CD8-positive, alpha-beta memory T cell (primary cell): Measurements from ENCODE around the gene RSAD2. TPM values are rescaled to one million over a fixed set of nuclear protein-coding genes. Genes with fewer than 3 reads are reported as not detected.

ENCODE experiments used
- CTCF ChIA-PET: fragments of 350-600 bp; sonication (Branson Sonifier 250); formaldehyde crosslinking; loops from one replicate; lab custom pipeline; 2021; ENCODE audit warnings: antibody characterized with exemption; lab: Charles Lee
- POLR2A ChIA-PET: fragments of 350-600 bp; sonication (Branson Sonifier 250); formaldehyde crosslinking; loops from one replicate; lab custom pipeline; 2021; ENCODE audit warnings: antibody characterized with exemption; lab: Charles Lee
- DNase-seq, 5 donors: peaks; one replicate each; pipeline versions ENCODE4 v3.0.0 to v3.0.0-alpha.2; 2020 to 2022; ENCODE audit warnings: mixed read lengths in 1 of 5
- H3K27ac ChIP-seq: one replicate; pipeline ENCODE4 v1.7.0; 2013; ENCODE audit warnings: low read depth, mild to moderate bottlenecking, low read length, moderate library complexity
- H3K27me3 ChIP-seq: 2 replicates; pipeline ENCODE4 v1.7.0; 2013; ENCODE audit warnings: low read length, mild to moderate bottlenecking; ENCODE audit not compliant: insufficient read depth, poor library complexity, severe bottlenecking
- H3K36me3 ChIP-seq: 2 replicates; pipeline ENCODE4 v1.7.0; 2013; ENCODE audit warnings: mild to moderate bottlenecking, low read length, moderate library complexity; ENCODE audit not compliant: insufficient read depth
- H3K4me1 ChIP-seq: 2 replicates; pipeline ENCODE4 v1.7.0; 2013; ENCODE audit warnings: mild to moderate bottlenecking, low read length, moderate library complexity; ENCODE audit not compliant: insufficient read depth
- H3K4me3 ChIP-seq: 2 replicates; pipeline ENCODE4 v1.7.0; 2013; ENCODE audit warnings: mild to moderate bottlenecking, low read length
- H3K9me3 ChIP-seq: 2 replicates; pipeline ENCODE4 v1.7.0; 2013; ENCODE audit warnings: mild to moderate bottlenecking, low read length
- H3K27ac Mint-ChIP-seq, 8 donors: one replicate each; pipeline ENCODE4 v1.8.0; 2020 to 2021; ENCODE audit warnings: mixed read lengths in 8 of 8, mild to moderate bottlenecking in 6 of 8, inconsistent platforms in 3 of 8, moderate library complexity in 3 of 8
- H3K27me3 Mint-ChIP-seq, 2 donors: one replicate each; pipeline ENCODE4 v1.8.0; 2020 to 2021; ENCODE audit warnings: mixed read lengths in 2 of 2, mild to moderate bottlenecking in 1 of 2, moderate library complexity in 1 of 2
- H3K36me3 Mint-ChIP-seq, 3 donors: one replicate each; pipeline ENCODE4 v1.8.0; 2020 to 2021; ENCODE audit warnings: mixed read lengths in 3 of 3, inconsistent platforms in 1 of 3, mild to moderate bottlenecking in 1 of 3
- H3K4me1 Mint-ChIP-seq, 3 donors: one replicate each; pipeline ENCODE4 v1.8.0; 2020 to 2021; ENCODE audit warnings: mixed read lengths in 3 of 3, inconsistent platforms in 1 of 3, mild to moderate bottlenecking in 1 of 3
- H3K4me3 Mint-ChIP-seq, 7 donors: one replicate each; pipeline ENCODE4 v1.8.0; 2020 to 2021; ENCODE audit warnings: mixed read lengths in 7 of 7, mild to moderate bottlenecking in 6 of 7, moderate library complexity in 4 of 7, inconsistent platforms in 2 of 7
- H3K9me3 Mint-ChIP-seq, 5 donors: one replicate each; pipeline ENCODE4 v1.8.0; 2020 to 2022; ENCODE audit warnings: mixed read lengths in 5 of 5, mild to moderate bottlenecking in 3 of 5, moderate library complexity in 2 of 5, inconsistent platforms in 1 of 5
- polyA plus RNA-seq: library from polyadenylated mRNA; unstranded; fragments of 300-500 nt; fragmentation: Illumina TruSeq; gene quantifications from one replicate; pipeline ENCODE4 v1.2.3, GENCODE V29; 2021
- total RNA-seq, 2 experiments: library from RNA; stranded (reverse); gene quantifications; one replicate each; pipeline ENCODE4 v1.2.3, GENCODE V29; 2021

Gene RSAD2
- total and polyA plus RNA-seq, 3 experiments from 2014 or later = 0.85 to 7.6 (median 1.00) TPM

DNA sequence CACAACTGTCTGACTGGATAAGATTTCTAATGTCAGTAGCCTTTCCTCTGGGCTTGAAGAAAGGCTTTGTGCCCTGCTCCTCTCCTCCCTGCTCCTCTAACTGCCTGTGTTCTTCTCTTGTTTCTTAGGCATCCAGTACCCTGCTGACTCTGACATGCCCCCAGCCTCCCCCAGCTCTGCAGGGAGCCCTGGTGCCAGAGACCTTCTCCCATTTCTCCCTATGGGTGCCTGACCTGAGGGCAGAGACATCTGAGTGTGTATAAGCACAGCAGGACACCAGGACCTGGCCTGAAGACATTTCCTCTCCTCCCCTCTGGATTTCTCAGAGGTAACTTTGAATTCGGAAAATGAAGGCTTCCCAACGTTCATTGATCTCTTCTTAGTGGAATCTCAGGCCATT lies 63.2 kb downstream of the RSAD2 start:
- Histone ChIP-seq H3K4me3 (no peak overlapping the region), H3K4me1 (peaks cover 21% of the 10 kb centered on the region), H3K9me3 (no peaks in the 10 kb centered on the region), H3K27me3 (no peaks in the 10 kb centered on the region), H3K36me3 (peaks cover 19% of the 10 kb centered on the region), H3K27ac (no peak overlapping the region)
- CTCF ChIA-PET = no interaction called here
- Mint-ChIP-seq H3K4me3 (no peak overlapping the region), H3K27me3 (no peaks in the 10 kb centered on the region), H3K4me1 (peaks cover 46 to 68% (median 60%) of the 10 kb centered on the region in 3 donors), H3K36me3 (peaks cover 15 to 45% (median 37%) of the 10 kb centered on the region in 3 donors), H3K27ac (peak overlapping the region in 1 of 8 donors; percentile 15), H3K9me3 (no peaks in the 10 kb centered on the region)
- DNase-seq = no peak
- POLR2A ChIA-PET = no interaction called here

DNA sequence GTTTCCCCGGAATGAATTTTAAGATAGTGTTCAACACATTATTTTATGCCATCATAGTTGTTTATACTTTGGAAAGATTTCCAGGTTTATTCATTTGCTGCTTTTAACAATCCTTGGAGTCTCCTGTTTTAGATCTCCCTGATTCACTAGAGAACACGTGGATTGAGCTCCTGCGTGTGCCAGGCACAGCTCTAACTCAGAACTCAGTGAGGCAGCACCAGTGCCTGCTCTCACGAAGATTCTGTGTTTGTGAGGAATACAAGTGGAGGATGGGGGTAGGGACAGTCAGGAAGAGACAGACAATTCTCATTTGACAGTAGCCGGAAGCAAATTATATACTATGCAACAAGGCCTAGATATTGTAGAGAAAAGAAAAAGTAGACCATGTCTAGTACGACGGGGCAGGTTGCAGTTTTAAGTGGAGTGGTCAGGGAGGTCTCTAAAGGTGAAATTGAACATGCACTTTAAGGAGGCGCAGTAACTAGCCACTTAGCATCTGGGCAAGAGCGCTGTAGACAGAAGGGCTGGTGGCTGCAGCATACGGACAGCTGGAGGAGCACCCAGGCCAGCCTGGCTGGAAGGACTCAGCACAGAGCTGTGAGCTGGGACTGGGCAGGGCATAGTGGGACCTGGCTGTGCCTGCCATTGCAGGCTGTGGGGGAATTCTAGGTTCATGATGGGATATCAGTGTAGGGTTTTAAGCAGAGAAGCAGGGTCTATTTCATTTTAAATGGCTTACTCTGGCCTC lies 63.9 kb downstream of the RSAD2 start:
- no peaks in the 10 kb centered on the region for H3K27me3 ChIP-seq
- Mint-ChIP-seq H3K36me3 (peaks cover 15 to 46% (median 37%) of the 10 kb centered on the region in 3 donors), H3K27me3 (no peaks in the 10 kb centered on the region), H3K27ac (peak overlapping the region in 2 of 8 donors; percentile 25 to 63), H3K4me3 (no peak overlapping the region), H3K4me1 (peaks cover 41 to 66% (median 56%) of the 10 kb centered on the region in 3 donors), H3K9me3 (no peaks in the 10 kb centered on the region)
- ChIA-PET CTCF (no interaction called here), POLR2A (no interaction called here)
- no peak for DNase-seq
- peaks cover 19% of the 10 kb centered on the region for H3K36me3 ChIP-seq
- peaks cover 21% of the 10 kb centered on the region for H3K4me1 ChIP-seq
- no peak overlapping the region for H3K4me3 ChIP-seq
- no peaks in the 10 kb centered on the region for H3K9me3 ChIP-seq
- H3K27ac ChIP-seq = no peak overlapping the region

DNA sequence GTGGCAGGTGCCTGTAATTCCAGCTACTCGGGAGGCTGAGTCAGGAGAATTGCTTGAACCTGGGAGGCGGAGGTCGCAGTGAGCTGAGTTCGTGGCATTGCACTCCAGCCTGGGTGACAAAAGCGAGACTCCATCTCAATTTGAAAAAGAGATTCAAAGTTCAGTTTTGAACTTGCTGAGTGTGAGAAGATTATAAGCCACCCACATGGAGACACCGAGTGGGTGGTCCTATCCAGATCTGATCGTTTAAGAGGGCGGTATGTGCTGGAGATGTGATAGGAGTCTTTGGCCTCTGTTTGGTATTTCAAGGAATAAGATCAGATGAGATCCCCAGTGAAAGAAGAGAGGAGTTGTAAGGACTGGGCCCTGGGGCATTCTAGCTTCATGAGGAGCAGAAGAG lies 65.3 kb downstream of the RSAD2 start:
- H3K27ac Mint-ChIP-seq = peak overlapping the region in 3 of 8 donors; percentile 38 to 45 (median 41)
- POLR2A ChIA-PET = no interaction called here
- no peaks in the 10 kb centered on the region for H3K9me3 ChIP-seq

DNA sequence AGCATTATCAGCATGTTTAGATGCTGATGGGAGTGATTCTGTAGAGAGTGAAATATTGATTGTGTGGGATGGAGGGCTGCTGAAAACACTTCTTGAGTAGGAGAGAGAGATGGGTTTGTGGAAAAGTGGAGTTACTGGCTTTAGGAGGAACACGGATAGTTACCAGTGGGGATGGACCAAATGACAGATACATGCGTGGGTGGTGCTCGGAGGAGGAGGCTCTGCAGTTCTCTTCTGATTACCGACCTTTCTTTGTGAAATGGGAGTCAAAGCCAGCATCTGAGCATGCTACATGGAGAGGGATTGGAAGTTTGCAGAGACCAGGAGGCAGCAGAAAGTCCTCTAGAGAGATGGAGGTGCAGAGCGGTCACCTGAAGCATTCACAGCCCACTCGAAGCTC lies 65.9 kb downstream of the RSAD2 start:
- H3K4me3 Mint-ChIP-seq = no peak overlapping the region
- H3K4me1 Mint-ChIP-seq = peaks cover 40 to 59% (median 44%) of the 10 kb centered on the region in 3 donors
- H3K27ac Mint-ChIP-seq = peak overlapping the region in 4 of 8 donors; percentile 2 to 86 (median 50)
- Histone ChIP-seq H3K27me3 (no peaks in the 10 kb centered on the region), H3K36me3 (peaks cover 19% of the 10 kb centered on the region), H3K4me1 (peaks cover 11% of the 10 kb centered on the region), H3K4me3 (no peak overlapping the region), H3K27ac (no peak overlapping the region), H3K9me3 (no peaks in the 10 kb centered on the region)
- ChIA-PET POLR2A (no interaction called here), CTCF (interaction anchor here (1.2 kb wide), 1 partner anchor 101 kb away, joined by 3 read pairs; no protein-coding TSS in a partner anchor)
- no peaks in the 10 kb centered on the region for H3K27me3 Mint-ChIP-seq
- no peaks in the 10 kb centered on the region for H3K9me3 Mint-ChIP-seq
- H3K36me3 Mint-ChIP-seq = peaks cover 15 to 54% (median 43%) of the 10 kb centered on the region in 3 donors
- no peak for DNase-seq

More for the DNA sequence above, 65.3 kb downstream of the RSAD2 start:
- Histone ChIP-seq H3K27me3 (no peaks in the 10 kb centered on the region), H3K4me3 (no peak overlapping the region), H3K36me3 (peaks cover 19% of the 10 kb centered on the region), H3K27ac (no peak overlapping the region), H3K4me1 (peaks cover 11% of the 10 kb centered on the region)
- Mint-ChIP-seq H3K27me3 (no peaks in the 10 kb centered on the region), H3K4me1 (peaks cover 38 to 58% (median 43%) of the 10 kb centered on the region in 3 donors), H3K4me3 (peak overlapping the region in 1 of 7 donors; percentile 3), H3K36me3 (peaks cover 15 to 50% (median 40%) of the 10 kb centered on the region in 3 donors), H3K9me3 (no peaks in the 10 kb centered on the region)
- CTCF ChIA-PET = interaction anchor here (1.2 kb wide), 1 partner anchor 101 kb away, joined by 3 read pairs; no protein-coding TSS in a partner anchor
- DNase-seq = no peak

DNA sequence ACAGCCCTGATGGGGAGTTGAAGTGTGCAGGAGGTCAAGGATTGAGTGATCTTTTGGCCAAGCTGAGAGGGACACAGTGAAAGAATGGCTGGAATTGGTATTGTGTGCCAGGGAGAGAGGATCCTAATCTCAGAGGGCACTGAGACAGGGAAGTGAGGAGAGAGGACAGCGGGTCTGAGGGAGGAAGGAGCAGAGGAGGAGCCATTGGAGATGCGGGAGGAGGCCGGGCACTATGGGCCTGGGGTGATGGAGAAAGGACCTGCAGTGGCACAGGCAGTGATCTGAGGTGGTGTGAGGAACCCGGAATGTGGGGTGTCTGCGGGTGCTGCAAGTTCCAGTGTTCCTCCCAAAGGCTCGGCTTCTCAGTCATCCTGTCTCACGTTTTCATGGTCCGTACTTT lies 66.4 kb downstream of the RSAD2 start:
- no peaks in the 10 kb centered on the region for H3K27me3 ChIP-seq
- CTCF ChIA-PET = no interaction called here
- H3K27me3 Mint-ChIP-seq = no peaks in the 10 kb centered on the region
- no peak for DNase-seq
- no peak overlapping the region for H3K4me3 ChIP-seq
- H3K4me3 Mint-ChIP-seq = peak overlapping the region in 1 of 7 donors; percentile 13
- POLR2A ChIA-PET = no interaction called here
- no peak overlapping the region for H3K27ac ChIP-seq
- no peaks in the 10 kb centered on the region for H3K9me3 ChIP-seq
- peaks cover 39 to 59% (median 44%) of the 10 kb centered on the region in 3 donors for H3K4me1 Mint-ChIP-seq
- peaks cover 11% of the 10 kb centered on the region for H3K4me1 ChIP-seq
- peak overlapping the region in 4 of 8 donors; percentile 59 to 86 (median 70) for H3K27ac Mint-ChIP-seq
- peaks cover 19% of the 10 kb centered on the region for H3K36me3 ChIP-seq
- peaks cover 15 to 57% (median 43%) of the 10 kb centered on the region in 3 donors for H3K36me3 Mint-ChIP-seq
- no peaks in the 10 kb centered on the region for H3K9me3 Mint-ChIP-seq

DNA sequence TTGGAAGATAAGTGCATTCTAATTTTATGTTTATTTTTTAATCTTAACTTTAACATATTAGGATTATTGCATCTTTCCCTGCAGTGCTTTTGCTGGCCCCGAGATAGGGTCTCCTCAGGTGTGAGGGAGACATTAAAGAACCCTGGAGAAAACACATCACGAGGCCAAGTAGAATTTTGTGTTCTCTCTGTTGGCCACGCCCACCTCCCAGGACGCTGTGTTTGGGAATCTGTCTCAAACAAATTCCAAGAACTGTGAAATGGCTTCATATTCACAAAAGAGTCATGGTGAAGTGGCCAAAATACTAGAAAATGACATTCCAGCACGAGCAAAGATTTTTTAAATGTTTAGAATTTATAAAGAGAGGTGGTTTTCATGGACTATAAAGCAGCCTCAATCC lies 67.0 kb downstream of the RSAD2 start:
- H3K9me3 ChIP-seq = no peaks in the 10 kb centered on the region
- peaks cover 19% of the 10 kb centered on the region for H3K36me3 ChIP-seq
- Mint-ChIP-seq H3K9me3 (no peaks in the 10 kb centered on the region), H3K4me1 (peaks cover 36 to 60% (median 42%) of the 10 kb centered on the region in 3 donors), H3K27ac (peak overlapping the region in 3 of 8 donors; percentile 21 to 59 (median 33)), H3K27me3 (no peaks in the 10 kb centered on the region), H3K4me3 (no peak overlapping the region), H3K36me3 (peaks cover 15 to 59% (median 43%) of the 10 kb centered on the region in 3 donors)
- no peak overlapping the region for H3K4me3 ChIP-seq
- H3K4me1 ChIP-seq = peaks cover 11% of the 10 kb centered on the region
- no peaks in the 10 kb centered on the region for H3K27me3 ChIP-seq
- CTCF ChIA-PET = no interaction called here
- POLR2A ChIA-PET = no interaction called here
- no peak overlapping the region for H3K27ac ChIP-seq
- DNase-seq = no peak

DNA sequence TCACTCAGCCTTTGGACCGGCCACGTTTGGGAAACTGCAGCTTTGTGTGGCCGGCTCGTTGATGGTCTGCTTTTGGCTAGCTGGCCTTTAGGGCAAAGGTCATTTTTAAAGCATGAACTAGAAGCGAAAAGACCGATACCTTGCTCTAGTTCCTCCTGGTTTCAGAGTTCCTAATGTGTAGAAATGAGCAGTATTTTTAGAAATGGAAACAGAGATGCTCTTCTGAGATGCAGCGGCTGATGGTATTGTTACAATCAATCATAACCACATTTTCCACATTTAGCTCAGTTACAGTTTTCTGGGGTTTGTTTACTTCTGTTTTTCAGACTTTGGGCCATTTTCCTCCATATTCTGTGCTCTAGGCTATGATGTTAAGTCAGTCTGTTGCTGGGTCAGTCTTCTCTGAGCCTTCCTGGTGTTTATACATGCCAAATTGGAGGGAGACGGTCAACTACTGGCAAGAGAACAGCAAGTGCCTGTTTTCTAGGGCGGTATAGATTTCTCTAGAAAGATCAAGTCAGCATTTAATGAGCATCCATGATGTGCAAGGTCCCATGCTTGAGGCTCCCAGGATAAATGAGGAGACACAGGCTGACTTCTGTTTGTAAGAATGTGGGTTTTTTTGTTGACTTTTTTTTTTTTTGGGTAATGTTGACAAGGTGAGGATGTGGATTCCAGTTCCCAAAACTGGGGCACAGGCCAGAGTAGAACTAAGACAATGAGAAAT lies 67.7 kb downstream of the RSAD2 start:
- Mint-ChIP-seq H3K36me3 (peaks cover 15 to 59% (median 43%) of the 10 kb centered on the region in 3 donors), H3K9me3 (no peaks in the 10 kb centered on the region), H3K4me1 (peaks cover 36 to 64% (median 46%) of the 10 kb centered on the region in 3 donors), H3K27me3 (no peaks in the 10 kb centered on the region), H3K27ac (peak overlapping the region in 7 of 8 donors; percentile 8 to 75 (median 38)), H3K4me3 (peak overlapping the region in 1 of 7 donors; percentile 16)
- Histone ChIP-seq H3K9me3 (no peaks in the 10 kb centered on the region), H3K4me3 (no peak overlapping the region), H3K36me3 (peaks cover 19% of the 10 kb centered on the region), H3K4me1 (peaks cover 11% of the 10 kb centered on the region), H3K27ac (no peak overlapping the region), H3K27me3 (no peaks in the 10 kb centered on the region)
- POLR2A ChIA-PET = no interaction called here
- DNase-seq = no peak
- CTCF ChIA-PET = interaction anchor here (1.4 kb wide), 1 partner anchor 27 kb away, joined by 5 read pairs; no protein-coding TSS in a partner anchor
